Mononuclear cell (primary cell): ENCODE measurements around the gene OR10G4. TPM values are rescaled to one million over a fixed set of nuclear protein-coding genes. Genes with fewer than 3 reads are reported as not detected.

Experiments used
- total RNA-seq: library from RNA; depleted of rRNA; stranded (reverse); fragments of >200 nt; gene quantifications from one replicate; pipeline ENCODE4 v1.2.3, GENCODE V29; 2012

The OR10G4 gene
- total RNA-seq, 1 donor: not detected

Other genes starting within 250 kb of the OR10G4 start
- not detected for gene OR6M1, start 206.6 kb upstream of the OR10G4 start, total RNA-seq
- not detected for gene TMEM225, start 127.3 kb upstream of the OR10G4 start, total RNA-seq
- gene OR8D4, start 110.8 kb upstream of the OR10G4 start, total RNA-seq: not detected
- not detected for gene OR4D5, start 73.4 kb upstream of the OR10G4 start, total RNA-seq
- gene OR6T1, start 69.2 kb upstream of the OR10G4 start, total RNA-seq: not detected
- not detected for gene OR10S1, start 35.2 kb upstream of the OR10G4 start, total RNA-seq
- not detected for gene OR10G6, start 17.8 kb upstream of the OR10G4 start, total RNA-seq
- gene OR10G9, start 10.0 kb downstream of the OR10G4 start, total RNA-seq: not detected
- not detected for gene OR10G8, start 13.8 kb downstream of the OR10G4 start, total RNA-seq
- not detected for gene OR10G7, start 28.3 kb downstream of the OR10G4 start, total RNA-seq
- gene VWA5A, start 102.5 kb downstream of the OR10G4 start, total RNA-seq: 6.6 TPM
- gene OR10D3, start 170.3 kb downstream of the OR10G4 start, total RNA-seq: not detected
- under 0.01 TPM for gene OR8G1, start 228.1 kb downstream of the OR10G4 start, total RNA-seq
- gene OR8G5, start 243.4 kb downstream of the OR10G4 start, total RNA-seq: not detected